OCI-LY1 (cell line): ENCODE results near the gene KDM3B.

Experiments used
- CTCF ChIP-seq: fragments of 200-600 bp; sonication (generic), shearing (Covaris generic); IDR thresholded peaks from 2 replicates; pipeline ENCODE4 v1.5.1; 2017; ENCODE audit warnings: mild to moderate bottlenecking, antibody characterized with exemption, low read length, moderate library complexity, mixed read lengths
- EZH2 ChIP-seq: fragments of 200-600 bp; sonication (generic), shearing (Covaris generic); IDR thresholded peaks from 2 replicates; pipeline ENCODE4 v1.8.0; 2017; ENCODE audit warnings: borderline replicate concordance, mixed run types, mild to moderate bottlenecking, antibody characterized with exemption, low read length, moderate library complexity, mixed read lengths

DNA sequence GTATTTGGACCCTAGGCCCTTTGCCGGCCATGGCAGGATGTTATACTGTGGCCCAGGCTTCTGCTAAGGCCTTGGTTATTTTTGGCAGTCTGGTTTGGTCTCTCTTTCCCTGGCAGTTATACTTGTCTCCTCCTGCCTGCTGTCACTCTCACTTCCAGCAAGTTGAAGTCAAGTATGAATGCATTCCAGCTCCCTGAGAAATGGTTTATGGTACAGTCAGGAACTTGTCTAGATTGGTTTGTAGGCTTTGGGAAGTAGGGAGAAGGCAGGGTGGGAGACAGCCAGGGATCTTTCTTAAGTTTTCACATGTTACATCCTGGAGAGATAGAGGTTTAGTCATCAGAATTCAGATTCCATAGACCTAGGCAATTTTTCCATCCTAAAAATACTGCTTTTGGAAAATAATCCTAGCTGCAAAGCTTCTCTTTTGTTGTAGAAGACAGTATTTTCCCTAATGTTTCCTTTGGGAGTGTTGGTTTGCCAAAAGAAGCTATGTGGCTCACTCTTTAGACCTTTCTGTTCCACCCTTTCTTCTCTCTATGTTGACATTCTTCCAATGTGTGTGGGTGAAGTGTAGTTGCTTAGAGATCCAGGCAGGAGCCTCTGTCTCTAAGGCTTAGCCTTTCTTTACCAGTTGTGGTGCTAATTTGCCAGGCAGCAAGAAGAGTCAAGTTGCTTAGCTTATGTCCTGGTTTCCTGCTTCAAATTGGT is 2.5 kb upstream of the KDM3B start:
- TF ChIP-seq CTCF (no peak), EZH2 (no peak)
